Muscle of arm (tissue), 14 donors: ENCODE data around the gene SNAPC2. TPM values are rescaled to one million over a fixed set of nuclear protein-coding genes. Genes with fewer than 3 reads are reported as not detected.

ENCODE experiments used
- DNase-seq: peaks from one replicate; pipeline ENCODE4 v3.0.0-alpha.2; 2013
- long read RNA-seq, 11 donors: transcript quantifications; one replicate each; lab custom pipeline, GENCODE V29; 2026
- polyA plus RNA-seq, 12 donors: library from polyadenylated mRNA; unstranded; fragments of 120-200 nt; gene quantifications; one replicate each; pipeline ENCODE4 v1.2.1, GENCODE V29; 2013; ENCODE audit not compliant: insufficient read length in 12 of 12

The SNAPC2 gene, protein sequence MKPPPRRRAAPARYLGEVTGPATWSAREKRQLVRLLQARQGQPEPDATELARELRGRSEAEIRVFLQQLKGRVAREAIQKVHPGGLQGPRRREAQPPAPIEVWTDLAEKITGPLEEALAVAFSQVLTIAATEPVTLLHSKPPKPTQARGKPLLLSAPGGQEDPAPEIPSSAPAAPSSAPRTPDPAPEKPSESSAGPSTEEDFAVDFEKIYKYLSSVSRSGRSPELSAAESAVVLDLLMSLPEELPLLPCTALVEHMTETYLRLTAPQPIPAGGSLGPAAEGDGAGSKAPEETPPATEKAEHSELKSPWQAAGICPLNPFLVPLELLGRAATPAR
- polyA plus RNA-seq: 10 to 100 TPM in 11 of 12 donors, not detected in 1; 10.9 to 20.3 (median 14.8) TPM
- long read RNA-seq, donor 1, transcript SNAPC2-201 (5 exons, 1,542 nt): major isoform, 7 of 10 reads
- long read RNA-seq, donor 1, partial matches to known transcripts: 0 of 10 reads
- long read RNA-seq, donor 1, other reads (novel, unspliced or antisense): 0 of 10 reads
- long read RNA-seq, donor 2, transcript SNAPC2-201 (5 exons, 1,542 nt): major isoform, 8 of 11 reads
- long read RNA-seq, donor 2, partial matches to known transcripts: 0 of 11 reads
- long read RNA-seq, donor 2, other reads (novel, unspliced or antisense): 0 of 11 reads
- long read RNA-seq, donor 3, transcript SNAPC2-201 (5 exons, 1,542 nt): major isoform, 5 of 5 reads
- long read RNA-seq, donor 3, partial matches to known transcripts: 0 of 5 reads
- long read RNA-seq, donor 3, other reads (novel, unspliced or antisense): 0 of 5 reads
- long read RNA-seq, donor 4, partial matches to known transcripts: 0 of 1 reads
- long read RNA-seq, donor 4, other reads (novel, unspliced or antisense): 0 of 1 reads
- long read RNA-seq, donor 5, transcript SNAPC2-201 (5 exons, 1,542 nt): major isoform, 14 of 16 reads
- long read RNA-seq, donor 5, partial matches to known transcripts: 0 of 16 reads
- long read RNA-seq, donor 5, other reads (novel, unspliced or antisense): 0 of 16 reads
- long read RNA-seq, donor 6, partial matches to known transcripts: 0 of 4 reads
- long read RNA-seq, donor 6, other reads (novel, unspliced or antisense): 0 of 4 reads
- long read RNA-seq, donor 7, partial matches to known transcripts: 0 of 6 reads
- long read RNA-seq, donor 7, other reads (novel, unspliced or antisense): 0 of 6 reads
- long read RNA-seq, donor 8, transcript SNAPC2-201 (5 exons, 1,542 nt): major isoform, 13 of 14 reads
- long read RNA-seq, donor 8, partial matches to known transcripts: 0 of 14 reads
- long read RNA-seq, donor 8, other reads (novel, unspliced or antisense): 0 of 14 reads
- long read RNA-seq, donor 9, partial matches to known transcripts: 0 of 9 reads
- long read RNA-seq, donor 9, other reads (novel, unspliced or antisense): 0 of 9 reads
- long read RNA-seq, donor 10, transcript SNAPC2-201 (5 exons, 1,542 nt): major isoform, 6 of 12 reads
- long read RNA-seq, donor 10, partial matches to known transcripts: 5 of 12 reads
- long read RNA-seq, donor 10, other reads (novel, unspliced or antisense): 0 of 12 reads
- long read RNA-seq, donor 11, transcript SNAPC2-201 (5 exons, 1,542 nt): major isoform, 10 of 12 reads
- long read RNA-seq, donor 11, partial matches to known transcripts: 0 of 12 reads
- long read RNA-seq, donor 11, other reads (novel, unspliced or antisense): 0 of 12 reads

GRCh38 chr19:7919610-7920518, at the start of gene SNAPC2:
Gene SNAPC2, plus strand, starts transcription at chr19:7920338. Its CDS starts 29 bp downstream, at chr19:7920367.
- peak; percentile 95 for DNase-seq

GRCh38 chr19:7870571-7871436, 49.3 kb upstream of the SNAPC2 start:
- no peak for DNase-seq

- DNase-seq: peak; percentile 82
Measured at GRCh38 chr19:7871437-7872305, 48.5 kb upstream of the SNAPC2 start.

GRCh38 chr19:7872306-7873204, 47.6 kb upstream of the SNAPC2 start:
- no peak for DNase-seq

- DNase-seq: no peak
Measured at GRCh38 chr19:7873304-7874075, 46.6 kb upstream of the SNAPC2 start.

DNA sequence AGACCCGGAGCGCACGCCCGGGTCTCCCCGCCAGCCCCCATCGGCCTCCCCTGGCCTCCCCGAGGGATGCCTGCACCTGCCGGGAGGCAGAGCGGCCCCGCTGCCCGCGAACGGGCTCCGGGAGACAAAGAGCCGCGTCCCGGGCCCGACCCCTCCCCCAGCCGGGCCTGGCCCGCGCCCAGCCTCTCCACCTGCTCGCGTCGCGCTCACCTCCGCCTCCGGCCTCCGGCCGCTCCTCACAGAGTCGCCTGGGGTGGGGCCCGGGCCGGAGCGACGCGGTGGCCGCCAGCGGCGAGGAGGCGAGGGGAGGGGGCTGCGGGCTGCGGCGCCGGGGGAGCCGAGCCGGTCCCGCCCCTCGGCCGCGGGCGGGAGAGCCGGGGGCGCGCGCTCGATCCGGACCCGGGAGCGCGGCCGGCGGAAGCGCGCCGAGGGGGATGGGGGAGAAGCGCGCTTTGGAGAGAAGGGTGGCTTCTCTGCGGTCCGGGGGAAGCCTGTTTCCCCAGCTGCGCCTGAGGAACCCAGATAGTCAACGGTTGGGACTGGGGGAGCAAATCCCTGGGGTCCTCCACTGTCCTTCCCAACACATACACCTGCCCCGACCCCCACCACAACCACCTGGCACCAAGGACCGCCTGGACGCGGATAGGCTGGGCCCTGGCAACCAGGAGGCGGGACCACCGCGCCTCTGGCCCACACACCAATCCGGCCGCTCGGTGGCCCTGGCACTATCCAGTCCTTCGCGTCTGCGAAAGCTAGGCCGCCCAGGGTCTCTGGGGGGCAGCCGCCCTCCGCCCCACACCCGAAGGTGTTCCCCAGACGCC, 45.9 kb upstream of the SNAPC2 start, which contains the start of gene PRR36:
TSS of gene PRR36 (minus strand) at position 315 of the 821 bp plus-strand sequence. CDS start 701 bp downstream, outside the sequence.
- DNase-seq: no peak

DNA sequence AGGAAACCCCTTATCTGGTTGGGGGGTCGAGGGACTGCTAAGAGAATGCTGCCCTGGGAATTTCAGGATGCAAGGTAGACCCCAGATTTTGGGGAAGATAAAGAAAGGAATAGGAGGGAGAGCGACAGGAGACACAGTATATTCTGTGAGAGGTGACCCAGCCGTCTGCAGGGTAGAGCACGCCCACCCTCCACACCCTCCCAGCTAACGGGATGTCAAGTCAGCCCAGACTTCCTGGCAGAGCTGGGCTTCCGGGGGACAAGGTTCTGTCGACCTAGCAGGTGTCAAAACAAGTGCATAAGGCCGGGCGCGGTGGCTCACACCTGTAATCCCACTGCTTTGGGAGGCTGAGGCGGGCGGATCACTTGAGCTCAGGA, 45.3 kb upstream of the SNAPC2 start:
- DNase-seq: no peak

DNA sequence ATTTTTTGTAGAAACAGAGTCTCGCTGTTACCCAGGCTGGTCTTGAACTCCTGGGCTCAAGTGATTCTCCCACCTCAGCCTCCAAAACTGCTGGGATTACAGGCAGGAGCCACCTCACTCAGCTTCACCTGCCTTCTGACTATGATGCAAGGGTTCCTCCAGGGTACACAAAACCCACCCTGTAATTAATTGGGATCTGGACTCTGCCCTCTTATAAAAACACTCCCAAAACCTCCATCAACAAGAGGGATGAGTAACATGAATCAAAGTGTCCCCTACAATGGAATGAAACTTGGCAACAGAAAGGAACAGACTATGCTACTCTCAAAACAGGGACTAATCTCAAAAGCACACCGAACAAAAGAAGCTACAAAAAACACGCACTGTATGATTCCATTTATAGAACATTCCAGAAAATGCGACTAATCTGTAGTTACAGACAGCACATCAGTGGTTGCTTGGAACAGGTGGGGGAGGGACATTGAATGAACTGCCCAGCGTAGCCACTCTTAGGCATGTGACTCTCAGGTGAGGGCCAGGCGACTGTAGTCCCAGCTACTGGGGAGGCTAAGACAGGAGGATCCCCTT, 42.8 kb upstream of the SNAPC2 start:
- DNase-seq: no peak

DNA sequence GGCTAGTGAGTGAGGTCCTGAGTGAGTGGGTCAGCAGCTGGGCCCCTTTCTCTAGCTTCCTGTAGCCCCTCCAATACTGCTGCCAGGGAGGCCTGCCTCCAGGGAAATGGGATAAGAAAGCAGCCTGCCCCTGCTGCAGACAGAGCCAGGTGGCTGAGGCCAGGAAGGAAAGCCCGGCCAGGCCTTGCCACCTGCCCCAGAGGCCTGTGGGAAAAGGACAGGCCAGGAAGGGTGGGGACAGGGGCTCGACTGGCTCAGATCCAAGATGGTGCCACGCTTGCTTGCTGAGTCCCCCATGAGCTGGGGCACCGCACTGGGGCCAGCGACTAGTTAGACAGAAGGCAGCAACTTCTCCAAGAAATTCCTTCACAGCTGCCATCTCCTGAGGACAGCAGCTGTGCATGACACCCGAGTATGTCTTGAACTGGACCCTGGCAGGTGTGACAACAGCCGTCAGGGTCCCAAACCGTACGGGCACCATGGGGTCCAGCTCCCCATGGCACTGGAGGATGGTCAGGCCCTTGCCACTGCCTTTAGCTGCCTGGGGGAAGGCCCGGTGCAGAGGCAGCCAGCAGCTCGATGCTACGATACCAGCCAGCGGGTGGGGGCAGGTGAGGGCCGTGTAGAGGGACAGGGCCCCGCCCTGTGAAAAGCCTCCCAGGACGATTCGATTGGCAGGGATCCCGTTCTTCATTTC, 40.9 kb upstream of the SNAPC2 start:
- no peak for DNase-seq

DNA sequence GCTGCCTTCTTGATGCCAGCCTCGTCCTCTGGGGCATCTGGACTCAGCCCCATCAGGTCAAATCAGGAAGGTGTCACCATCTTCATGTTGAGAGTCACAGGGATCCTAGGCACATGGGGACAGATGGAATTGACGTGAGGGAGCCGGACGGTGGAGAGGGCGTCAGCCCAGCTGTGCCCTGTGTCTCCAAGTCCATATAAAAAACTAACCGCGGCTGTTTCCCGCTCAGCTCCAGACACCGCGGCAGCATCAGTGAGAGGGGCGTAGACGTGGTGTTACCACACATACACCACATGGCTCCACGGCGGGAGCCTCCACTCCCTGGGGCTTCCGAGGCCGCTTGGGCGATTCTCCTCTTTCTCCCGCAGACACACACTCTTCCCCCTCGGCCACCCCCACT, 40.3 kb upstream of the SNAPC2 start:
- DNase-seq: no peak

GRCh38 chr19:7881910-7882309, 38.2 kb upstream of the SNAPC2 start:
- DNase-seq: no peak

DNA sequence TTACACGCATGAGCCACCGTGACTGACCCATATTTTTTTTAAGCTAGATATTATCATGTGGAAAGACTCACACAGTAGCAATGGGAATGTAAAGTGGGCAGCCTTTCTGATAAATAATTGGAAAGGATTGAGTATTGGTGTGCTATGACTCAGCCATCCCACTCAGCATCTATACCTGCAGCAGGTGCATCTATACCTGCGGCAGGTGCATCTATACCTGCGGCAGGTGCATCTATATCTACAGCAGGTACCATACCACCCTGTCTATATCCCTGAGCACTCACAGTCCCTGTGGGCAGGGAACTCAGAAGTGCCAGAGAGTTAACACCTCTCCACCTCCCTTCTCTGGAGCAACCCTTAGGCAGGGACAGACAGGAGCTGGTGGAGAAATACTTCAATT, 37.0 kb upstream of the SNAPC2 start:
- DNase-seq: no peak

DNA sequence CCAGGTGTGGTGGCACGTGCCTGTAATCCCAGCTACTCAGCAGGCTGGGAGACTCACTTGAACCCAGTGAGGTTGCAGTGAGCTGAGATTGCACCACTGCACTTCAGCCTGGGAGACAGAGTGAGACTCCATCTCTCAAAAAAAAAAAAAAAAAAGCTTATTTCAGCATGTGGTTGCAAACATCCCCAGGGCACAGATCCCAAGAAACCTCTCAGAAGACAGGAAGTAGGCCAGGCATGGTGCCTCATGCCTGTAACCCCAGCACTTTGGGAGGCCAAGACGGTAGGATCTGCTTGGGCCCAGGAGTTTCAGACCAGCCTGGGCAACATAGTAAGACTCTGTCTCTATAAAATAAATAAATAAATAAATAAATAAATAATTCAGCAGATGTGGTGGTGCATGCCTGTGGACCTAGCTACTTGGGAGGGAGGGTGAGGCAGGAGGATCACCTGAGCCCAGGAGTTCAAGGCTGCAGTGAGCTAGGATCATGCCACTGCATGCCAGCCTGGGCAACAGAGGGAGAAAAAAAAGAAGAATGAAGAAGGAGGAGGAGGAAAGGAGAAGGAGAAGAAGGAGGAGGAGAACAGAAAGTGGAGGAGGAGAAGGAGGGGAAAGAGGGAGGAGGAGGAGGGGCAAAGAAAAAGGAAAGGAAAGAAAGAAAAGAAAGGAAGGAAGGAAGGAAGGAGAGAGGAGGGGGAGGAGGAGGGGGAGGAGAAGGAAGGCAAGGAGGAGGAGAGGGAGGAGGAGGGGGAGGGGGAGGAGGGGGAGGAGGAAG, 36.2 kb upstream of the SNAPC2 start:
- DNase-seq: no peak
